NCI-H748 treated with DMSO at 0.1 percent for 48 hours (cell line): ENCODE data around the gene DSTN.

Experiments
- DNase-seq: peaks from one replicate; lab custom pipeline; 2025; lab: John Stamatoyannopoulos, UW

The DSTN gene

DNA sequence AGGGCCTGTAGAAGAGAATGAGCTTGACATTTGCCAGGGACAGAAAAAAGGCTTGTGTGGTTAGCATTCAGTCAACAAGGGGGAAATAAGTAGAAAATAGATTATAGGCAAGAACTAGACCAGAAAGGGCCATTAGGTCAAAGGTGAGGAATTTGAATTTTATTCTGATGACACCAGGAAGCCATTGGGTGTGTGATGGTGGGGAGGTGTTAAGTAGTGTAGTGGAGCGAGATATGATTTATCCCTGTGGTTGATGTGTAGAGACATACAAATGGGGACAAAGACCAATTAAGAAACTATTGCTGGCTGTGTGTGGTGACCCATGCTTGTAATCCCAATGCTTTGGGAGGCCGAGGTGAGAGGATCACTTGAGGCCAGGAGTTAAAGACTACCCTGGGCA lies 11.0 kb downstream of the DSTN start:
- DNase-seq, result no peak

DNA sequence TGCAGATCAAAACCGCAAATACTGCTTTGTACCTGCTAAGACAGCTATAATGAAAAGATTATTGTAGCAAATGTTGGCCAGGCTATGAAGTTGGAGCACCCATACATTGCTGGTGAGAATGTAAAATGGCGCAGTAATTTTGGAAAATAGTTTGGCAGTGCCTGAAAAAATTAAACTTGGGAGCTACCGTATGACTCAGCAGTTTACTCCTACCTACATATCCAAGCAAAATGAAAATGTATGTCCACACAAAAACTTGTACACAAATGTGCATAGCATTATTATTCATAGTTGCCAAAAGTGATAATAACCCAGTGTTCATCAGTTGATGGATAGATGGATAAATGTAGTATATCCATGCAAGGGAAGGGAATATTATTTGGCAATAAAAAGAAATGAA lies 13.3 kb downstream of the DSTN start:
- DNase-seq, result no peak

DNA sequence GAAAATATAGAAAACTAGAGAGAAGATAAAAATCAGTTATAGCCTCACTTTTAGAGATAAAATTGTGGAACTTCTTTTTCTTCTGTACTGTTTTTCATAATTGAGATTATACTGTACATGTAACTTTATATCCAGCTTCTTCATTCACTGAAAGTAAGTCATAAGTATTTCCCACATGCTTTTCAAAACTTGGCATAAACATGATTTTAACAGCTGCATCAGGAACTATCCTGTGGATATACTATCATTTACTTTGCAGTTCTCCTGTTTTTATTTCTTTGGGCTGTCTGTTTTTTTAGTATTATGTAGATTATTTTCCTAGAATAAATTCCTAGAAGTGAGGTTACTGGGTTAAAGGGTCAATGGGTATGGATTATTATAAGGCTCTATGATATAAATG lies 14.8 kb downstream of the DSTN start:
- no peak for DNase-seq

DNA sequence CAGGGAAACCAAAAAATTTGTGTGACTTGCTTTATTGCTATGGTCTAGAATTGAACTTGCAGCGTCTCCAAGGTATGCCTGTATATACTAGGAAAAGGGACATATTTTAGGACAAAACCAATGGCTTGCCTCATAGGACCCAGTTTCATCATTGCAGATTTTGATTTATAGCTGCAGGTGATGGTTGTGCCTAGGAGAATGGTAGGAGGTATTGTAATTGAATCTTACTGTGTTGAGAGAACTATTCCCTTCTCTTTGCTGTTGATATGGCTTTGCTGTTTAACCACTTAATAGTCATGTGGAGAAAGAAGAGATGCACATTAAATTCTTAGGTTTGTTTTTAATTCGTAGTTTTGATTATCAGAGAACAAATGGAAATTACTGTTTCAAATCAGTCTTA lies 16.4 kb downstream of the DSTN start:
- no peak for DNase-seq

DNA sequence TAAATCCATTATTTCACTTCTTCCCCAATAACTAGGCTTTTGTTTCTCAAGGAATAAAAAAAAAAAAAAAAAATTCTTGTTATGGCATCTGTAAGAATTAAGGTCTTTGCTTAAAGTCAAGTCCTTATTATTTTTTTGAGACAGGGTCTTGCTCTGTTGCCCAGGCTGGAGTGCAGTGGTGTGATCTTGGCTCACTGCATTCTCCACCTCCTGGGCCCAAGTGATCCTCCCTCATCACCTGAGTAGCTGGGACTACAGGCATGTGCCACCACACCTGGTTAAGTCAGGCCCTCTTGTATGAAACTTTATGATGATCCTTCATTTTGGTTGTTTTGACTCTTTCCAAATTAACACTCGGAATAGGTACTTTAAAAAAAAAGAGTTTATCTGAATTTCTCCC lies 17.3 kb downstream of the DSTN start:
- no peak for DNase-seq

DNA sequence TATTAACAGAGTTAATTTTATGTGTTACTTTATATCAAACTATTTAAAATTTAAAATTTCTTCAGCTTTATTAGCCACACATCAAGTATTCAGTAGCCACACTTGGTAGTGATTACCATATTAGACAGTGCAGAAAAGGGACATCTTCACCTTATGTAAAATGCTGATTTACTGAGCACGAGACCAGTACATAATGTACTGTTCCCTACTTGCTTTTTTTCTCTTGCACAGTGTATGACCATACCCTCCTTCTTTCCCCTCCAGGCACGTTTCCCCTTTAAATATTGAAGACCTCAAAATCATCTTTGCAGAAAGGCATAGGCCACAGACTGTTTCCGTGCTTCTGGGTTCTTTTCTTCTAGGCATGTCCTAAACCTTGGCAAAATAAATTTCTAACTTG lies 17.9 kb downstream of the DSTN start:
- DNase-seq, result no peak

DNA sequence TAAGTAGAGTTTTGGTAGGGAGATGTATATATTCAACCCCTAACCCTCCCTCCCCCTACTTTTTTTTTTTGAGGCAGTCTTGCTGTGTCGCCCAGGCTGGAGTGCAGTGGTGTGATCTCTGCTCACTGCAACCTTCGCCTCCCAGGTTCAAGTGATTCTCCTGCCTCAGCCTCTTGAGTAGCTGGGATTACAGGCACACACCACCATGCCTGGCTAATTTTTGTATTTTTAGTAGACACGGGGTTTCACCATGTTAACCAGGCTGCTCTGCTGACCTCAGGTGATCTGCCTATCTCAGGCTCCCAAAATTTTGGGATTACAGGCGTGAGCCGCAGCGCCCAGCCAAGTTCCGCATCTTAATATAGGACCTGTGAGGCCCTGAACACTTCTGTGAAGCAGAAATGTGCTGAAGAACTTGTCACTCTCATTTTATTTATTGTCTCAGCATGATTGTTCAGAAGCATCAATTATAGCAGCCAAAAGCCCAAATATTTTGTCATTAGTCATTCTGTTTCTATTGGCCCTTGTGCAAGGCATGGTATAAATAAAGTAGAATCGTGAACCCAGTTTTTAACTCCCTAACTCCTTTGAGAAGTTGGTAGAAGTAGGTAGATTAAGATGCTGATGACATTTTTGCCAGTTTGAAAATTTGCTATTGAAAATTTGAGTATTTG lies 19.4 kb downstream of the DSTN start:
- DNase-seq, result no peak

DNA sequence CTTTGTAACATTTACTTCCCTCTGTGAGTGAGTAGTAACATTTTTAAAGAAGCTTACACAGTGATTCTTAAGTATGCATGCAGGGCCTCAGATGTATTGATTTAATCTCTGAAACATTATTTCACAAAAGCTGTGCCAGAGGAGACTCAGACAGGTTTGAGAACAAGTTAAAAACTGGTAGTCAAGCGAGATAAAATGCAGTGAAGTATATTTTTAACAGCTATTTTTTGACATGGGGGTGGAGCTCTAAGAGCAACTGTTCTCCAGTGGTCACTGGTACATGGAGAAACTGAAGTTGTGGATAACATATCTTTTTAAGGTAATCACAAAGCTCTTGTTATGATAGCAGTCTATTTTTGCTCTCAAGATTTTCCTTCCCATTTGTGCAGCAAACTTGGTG lies 20.4 kb downstream of the DSTN start:
- no peak for DNase-seq

DNA sequence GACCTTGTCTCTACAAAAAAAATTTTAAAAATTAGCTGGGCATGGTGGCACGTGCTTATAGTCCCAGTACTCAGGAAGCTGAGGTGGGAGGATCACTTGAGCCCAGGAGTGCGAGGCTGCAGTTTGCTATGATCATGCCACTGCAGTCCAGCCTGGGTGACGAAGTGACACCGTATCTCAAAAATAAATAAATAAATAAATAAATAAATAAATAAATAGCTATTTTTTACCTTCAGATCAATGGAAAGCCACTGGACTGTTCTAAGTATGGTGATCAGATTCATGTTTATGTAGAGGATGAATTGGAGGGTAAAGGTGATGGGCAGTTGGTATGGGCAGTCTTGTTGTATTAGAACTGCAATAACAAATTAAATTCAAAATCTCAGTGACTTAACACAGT lies 24.0 kb downstream of the DSTN start:
- no peak for DNase-seq

DNA sequence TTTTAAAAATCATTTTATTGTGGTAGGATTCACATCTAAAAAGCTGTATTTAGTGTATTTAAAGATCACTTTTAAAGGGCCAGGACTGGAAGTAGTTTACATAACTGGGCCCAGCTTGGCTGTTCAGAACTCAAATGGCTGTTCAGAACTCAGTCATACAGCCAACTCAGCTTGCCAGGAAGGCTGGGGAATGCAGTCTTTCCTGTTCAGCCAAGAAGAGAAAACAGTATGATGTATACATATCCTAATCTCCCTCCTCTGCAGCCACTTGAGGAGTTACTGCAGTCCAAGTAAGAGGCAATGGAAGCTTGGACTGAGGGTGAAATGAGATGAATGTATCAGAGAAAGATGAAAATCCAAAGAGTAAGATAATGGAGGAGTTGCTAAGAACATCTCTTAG lies 24.6 kb downstream of the DSTN start:
- no peak for DNase-seq

DNA sequence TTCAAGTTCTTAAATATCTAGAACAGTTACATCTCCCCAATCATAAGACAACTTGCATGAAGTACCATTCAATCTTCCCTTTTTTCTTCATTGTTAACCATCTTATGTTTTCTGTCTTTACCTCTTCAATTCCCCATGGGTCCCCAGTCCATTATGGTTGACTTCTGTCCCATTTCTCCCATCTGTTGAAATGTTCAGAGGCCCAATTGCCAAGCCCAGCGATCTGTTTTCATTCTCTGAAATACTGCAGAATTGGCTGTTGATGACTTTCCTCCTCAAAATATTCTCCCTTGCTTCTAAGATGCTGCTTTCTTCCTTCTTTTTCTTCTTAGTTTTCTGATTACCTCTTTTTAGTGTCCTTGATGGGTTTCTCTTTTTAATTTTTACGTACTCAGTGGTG lies 26.0 kb downstream of the DSTN start:
- no peak for DNase-seq

DNA sequence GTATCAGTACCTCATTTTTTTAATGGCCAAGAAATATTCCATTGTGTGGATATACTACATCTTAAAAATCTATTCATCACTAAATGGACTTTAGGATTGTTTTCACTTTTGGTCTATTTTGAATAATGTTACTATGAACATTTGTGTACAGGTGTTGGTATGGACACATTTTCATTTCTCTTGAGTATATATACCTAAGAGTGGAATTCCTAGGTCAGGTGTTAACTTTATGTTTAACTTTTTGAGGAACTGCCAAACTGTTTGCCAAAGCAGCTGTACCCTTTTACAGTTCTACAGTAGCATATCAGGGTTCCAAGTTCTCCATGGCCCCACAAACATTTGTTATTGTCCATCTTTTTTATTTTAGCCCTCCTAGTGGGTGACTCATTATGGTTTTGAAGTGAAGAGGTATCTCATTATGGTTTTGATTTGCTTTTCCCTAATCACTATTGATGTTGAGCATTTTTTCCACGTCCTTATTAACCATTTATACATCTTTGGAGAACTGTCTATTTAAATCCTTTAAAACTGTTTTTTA lies 28.2 kb downstream of the DSTN start:
- DNase-seq, result no peak

DNA sequence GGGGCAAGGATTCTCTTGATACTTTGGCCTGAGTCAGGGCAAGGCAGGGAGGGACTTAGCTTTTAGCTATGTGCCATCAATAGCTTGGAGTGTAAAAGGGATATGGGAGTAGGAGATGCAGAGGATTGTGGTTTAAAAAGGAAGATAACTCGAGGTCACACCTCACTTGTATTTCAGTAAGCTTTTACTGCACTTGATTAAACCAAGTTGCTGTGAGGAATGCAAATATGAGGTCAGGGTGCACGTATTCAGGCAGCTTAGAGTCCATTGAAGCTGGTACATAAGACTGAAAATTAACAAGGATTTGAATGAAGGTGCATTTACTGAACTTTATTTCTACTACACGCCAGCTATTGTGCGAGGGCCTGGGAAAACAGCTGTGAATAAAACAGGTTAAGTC lies 32.1 kb downstream of the DSTN start:
- no peak for DNase-seq

DNA sequence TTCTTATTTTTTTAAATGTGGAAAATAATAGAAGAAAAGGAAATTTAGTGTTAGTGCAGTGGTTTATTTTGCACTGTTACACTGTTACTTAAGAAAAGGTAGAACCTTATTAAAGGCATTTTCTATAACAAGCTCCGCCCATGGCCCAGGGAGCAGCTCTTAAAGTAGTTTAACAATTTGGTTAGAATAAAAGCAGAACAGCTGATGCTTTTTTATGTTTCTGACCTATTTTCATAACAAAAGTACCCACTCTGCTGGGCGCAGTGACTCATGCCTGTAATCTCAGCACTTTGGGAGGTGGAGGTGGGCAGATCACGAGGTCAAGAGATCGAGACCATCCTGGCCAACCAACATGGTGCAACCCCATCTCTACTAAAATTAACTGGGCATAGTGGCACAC lies 32.6 kb downstream of the DSTN start:
- no peak for DNase-seq

DNA sequence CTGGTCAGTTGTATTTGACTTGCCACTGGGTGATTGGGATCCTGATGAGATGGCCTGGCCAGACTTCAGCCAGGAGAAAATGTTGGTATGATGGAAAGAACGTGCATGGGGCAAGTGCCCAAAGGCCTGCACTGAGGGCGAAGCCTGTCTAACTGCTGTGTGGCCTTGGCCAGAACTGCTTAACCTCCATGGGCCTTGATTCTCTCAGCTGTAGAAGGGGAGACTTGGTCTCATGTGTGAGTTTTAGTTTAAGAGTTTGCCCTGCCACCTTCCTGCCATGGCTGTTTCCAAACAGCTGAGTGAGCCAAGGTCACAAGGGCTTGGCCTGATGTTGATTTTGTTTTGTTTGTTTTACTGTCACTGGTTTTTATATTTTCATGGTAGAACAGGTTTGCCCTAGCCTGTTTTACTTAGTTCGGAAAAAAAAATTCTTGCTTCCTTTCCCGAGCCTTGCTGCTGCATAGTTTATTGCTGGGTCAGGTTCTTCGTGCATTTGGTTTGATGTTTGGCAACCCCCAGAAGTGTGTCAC lies 35.3 kb downstream of the DSTN start:
- DNase-seq, result no peak

DNA sequence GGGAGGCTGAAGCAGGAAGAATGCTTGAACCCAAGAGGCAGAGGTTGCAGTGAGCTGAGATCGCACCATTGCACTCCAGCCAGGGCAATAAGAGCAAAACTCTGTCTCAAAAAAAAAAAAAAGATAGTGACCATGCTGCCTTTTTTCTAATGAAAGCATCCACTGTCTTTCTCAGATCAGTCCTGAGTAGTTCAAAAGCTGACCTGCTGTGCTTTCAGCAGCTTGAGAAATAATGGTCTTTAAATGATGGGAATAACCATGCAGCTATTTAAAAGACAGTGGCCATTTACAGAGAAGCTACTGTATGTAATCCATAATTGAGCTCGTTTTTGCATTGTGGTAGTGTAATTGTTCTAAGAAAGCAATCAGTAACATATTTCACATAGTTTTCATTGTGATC lies 36.1 kb downstream of the DSTN start:
- DNase-seq, result no peak

DNA sequence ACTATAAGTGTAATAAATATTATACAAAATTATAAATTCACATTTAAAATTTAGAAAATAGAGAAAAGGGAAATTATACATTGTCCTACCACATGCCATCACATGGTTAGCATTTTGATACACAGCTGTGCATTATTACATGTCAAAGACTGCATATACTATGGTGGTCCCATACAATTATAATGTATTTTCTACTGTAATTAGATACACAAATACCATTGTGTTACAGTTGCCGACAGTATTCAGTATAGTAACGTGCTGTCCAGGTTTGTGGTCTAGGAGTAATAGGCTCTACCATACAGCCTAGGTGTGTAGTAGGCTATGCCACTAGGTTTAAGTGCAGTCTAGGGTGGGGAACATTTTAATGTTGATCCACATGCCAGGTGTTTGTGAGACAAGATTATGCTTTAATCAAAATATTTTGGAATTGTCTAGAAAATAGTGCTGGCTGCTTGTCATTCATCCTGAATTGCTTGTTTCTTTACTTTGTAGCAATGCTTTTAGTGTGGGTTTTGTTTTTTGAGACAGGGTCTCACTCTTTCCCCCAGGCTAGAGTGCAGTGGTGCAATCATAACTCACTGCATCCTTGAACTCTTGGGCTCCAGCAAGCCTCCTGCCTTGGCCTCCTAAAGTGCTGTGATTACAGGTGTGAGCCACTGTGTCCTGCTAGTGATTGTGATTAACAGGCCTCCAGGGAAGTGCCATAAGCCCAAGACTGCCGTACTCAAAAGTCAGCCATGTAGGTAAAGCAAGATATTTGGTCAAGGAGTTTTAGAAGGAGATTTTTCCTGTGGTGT lies 39.0 kb downstream of the DSTN start:
- DNase-seq, result no peak

DNA sequence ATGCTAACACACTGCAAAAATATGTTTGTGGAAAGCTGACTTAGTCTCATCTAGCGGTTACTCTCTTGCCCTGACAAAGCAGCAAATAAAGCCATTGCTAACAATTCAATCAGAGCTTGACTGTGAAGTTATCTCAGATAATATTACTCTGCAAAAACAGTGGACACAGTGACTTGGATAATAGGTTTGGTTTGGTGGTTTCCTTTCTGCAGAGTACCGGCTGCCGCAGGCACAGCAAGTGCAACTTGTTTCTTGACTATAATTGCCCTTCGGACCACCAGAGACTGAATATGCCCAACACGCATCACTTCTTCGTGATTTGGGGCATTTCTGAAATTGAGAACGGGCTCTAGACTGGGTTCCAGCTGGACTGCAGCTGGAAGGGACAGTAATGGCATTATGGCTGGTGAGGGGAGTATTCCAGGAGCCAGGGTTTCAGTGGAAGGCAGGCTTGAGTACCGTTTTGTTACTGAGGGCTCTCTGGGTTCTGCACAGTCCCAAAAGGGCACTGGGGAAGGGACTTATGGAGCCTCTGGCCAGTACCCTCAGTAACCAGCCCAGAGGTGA lies 40.0 kb downstream of the DSTN start:
- no peak for DNase-seq

DNA sequence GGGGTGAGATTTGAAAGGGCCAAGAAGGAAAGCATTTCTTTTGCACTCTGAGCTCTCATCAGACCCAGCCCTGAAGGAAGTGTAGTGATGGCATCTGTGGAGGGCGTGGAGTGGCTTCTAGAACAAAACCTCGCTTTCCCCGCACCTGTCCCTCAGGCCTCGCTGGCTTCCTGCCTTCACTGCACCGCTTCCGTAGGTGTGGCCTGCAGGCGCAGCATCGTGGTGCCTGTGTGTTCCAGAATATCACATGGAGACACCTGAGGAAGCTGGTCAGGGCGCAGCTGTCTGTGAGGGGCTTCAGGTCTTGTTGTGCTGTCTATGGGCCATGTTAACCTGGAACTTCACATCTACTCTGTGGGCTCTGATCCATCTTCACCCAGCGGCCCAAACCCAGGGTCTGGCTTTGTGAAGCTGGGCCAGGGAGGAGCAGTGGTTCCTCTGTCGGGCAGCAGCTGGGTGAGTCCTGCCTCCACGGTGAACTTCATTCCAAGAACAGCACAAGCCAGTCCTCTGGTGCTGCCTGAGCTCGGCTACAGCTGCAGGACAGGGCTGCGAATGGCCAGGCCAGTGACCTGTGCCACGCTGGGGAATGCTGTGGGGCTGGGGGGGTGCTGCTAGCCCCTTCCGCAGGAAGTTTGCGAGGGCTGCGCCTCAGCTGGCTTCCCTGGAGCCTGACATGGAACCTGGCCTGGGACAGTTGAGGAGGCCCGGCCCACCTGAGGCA lies 40.9 kb downstream of the DSTN start:
- DNase-seq, result no peak

DNA sequence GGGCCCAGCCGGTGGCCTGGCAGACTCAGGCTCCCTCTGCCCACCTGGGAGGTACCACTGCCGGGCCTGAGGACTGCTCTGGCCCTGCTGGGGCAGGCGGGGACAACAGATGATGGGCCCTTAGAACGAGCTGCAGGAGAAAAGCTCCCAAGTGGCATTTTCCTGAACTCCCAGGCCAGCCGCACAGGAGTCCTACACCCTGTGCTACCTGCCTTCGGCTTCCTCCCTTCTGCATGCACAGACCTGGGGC lies 41.3 kb downstream of the DSTN start:
- no peak for DNase-seq

DNA sequence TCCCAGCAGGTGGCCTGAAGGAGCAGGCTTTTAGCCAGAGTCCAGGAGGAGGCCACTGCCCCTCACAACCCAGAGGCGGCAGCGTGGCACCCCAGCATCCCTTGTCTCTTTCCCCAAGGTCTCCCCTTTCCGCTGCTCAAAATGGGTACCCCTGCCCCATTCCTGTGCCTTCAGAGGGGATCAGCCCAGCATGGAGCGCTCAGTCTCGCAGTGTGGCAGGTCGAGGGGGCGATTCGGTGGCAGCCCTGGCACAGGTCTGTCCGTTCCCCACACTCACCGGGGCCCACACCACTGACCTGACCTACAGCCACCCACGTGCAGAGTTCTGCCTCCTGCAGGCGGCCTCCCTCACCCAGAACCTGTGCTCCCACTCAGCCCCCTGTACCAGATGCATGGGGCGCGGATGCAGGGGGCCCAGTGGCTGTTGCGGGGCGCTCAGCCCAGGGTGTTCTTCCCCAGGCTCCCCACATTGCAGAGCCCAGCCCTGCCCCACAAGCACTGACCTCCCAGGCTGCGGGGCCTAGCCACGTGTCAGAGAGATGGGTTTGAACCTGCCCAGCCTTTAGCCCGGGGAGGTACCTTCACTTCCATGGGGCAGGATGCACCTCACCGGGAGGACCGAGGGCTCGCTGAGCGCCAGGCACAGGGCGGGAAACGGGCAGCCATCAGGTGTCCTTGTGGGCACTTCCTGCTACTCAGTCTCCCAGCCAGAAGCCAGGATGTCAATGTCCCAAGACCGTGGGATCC lies 41.8 kb downstream of the DSTN start:
- no peak for DNase-seq
